H9 (cell line): Measurements from ENCODE around the gene R3HDM2. TPM values are rescaled to one million over a fixed set of nuclear protein-coding genes. Genes with fewer than 3 reads are reported as not detected.

ENCODE experiments used
- DNase-seq: peaks from one replicate; pipeline ENCODE4 v3.0.0-alpha.2; 2017
- H2AFZ ChIP-seq: one replicate; pipeline ENCODE4 v1.6.1; 2013; ENCODE audit warnings: mild to moderate bottlenecking, low read length, control low read depth, moderate library complexity
- H2AK5ac ChIP-seq: 2 replicates; pipeline ENCODE4 v1.6.1; 2013; ENCODE audit warnings: low read length, control low read depth, mixed read lengths; ENCODE audit not compliant: insufficient read length
- H2BK120ac ChIP-seq: one replicate; pipeline ENCODE4 v1.6.1; 2013; ENCODE audit warnings: low read depth, mild to moderate bottlenecking, low read length, control low read depth, inconsistent platforms; ENCODE audit not compliant: poor library complexity, severe bottlenecking
- H2BK12ac ChIP-seq: 2 replicates; pipeline ENCODE4 v1.6.1; 2013; ENCODE audit warnings: low read length, control low read depth, mixed read lengths, low read depth; ENCODE audit not compliant: insufficient read length
- H2BK15ac ChIP-seq: 2 replicates; pipeline ENCODE4 v1.6.1; 2013; ENCODE audit warnings: low read depth, low read length, control low read depth
- H2BK20ac ChIP-seq: one replicate; pipeline ENCODE4 v1.6.1; 2013; ENCODE audit warnings: low read depth, mild to moderate bottlenecking, low read length, control low read depth, inconsistent platforms; ENCODE audit not compliant: poor library complexity, severe bottlenecking
- H2BK5ac ChIP-seq: 2 replicates; pipeline ENCODE4 v1.6.1; 2013; ENCODE audit warnings: low read length, control low read depth, mixed read lengths; ENCODE audit not compliant: insufficient read length
- H3K14ac ChIP-seq: 2 replicates; pipeline ENCODE4 v1.6.1; 2013; ENCODE audit warnings: low read length, control low read depth; ENCODE audit not compliant: insufficient read depth
- H3K18ac ChIP-seq: 2 replicates; pipeline ENCODE4 v1.6.1; 2013; ENCODE audit warnings: low read depth, mild to moderate bottlenecking, mixed read lengths, low read length, control low read depth; ENCODE audit not compliant: insufficient read length
- H3K23ac ChIP-seq: 2 replicates; pipeline ENCODE4 v1.6.1; 2013; ENCODE audit warnings: low read length, control low read depth, mixed read lengths, low read depth; ENCODE audit not compliant: insufficient read length
- H3K23me2 ChIP-seq: 2 replicates; pipeline ENCODE4 v1.6.1; 2013; ENCODE audit warnings: low read depth, mild to moderate bottlenecking, mixed read lengths, low read length, control low read depth; ENCODE audit not compliant: insufficient read length, poor library complexity, severe bottlenecking
- H3K27ac ChIP-seq: 2 replicates; pipeline ENCODE4 v1.5.1; 2013; ENCODE audit warnings: low read length, control low read depth, mixed read lengths, low read depth; ENCODE audit not compliant: insufficient read length
- H3K27me3 ChIP-seq: 2 replicates; pipeline ENCODE4 v1.6.1; 2013; ENCODE audit warnings: low read length, control low read depth, inconsistent platforms; ENCODE audit not compliant: insufficient read depth
- H3K4ac ChIP-seq: 2 replicates; pipeline ENCODE4 v1.6.1; 2013; ENCODE audit warnings: low read depth, mild to moderate bottlenecking, control low read depth, inconsistent platforms, low read length, moderate library complexity
- H3K4me1 ChIP-seq: 2 replicates; pipeline ENCODE4 v1.6.1; 2013; ENCODE audit warnings: low read length, control low read depth, inconsistent platforms; ENCODE audit not compliant: insufficient read depth
- H3K4me2 ChIP-seq: 2 replicates; pipeline ENCODE4 v1.6.1; 2013; ENCODE audit warnings: low read length, control low read depth, mixed read lengths; ENCODE audit not compliant: insufficient read length, insufficient read depth
- H3K56ac ChIP-seq: 2 replicates; pipeline ENCODE4 v1.6.1; 2013; ENCODE audit warnings: low read depth, mild to moderate bottlenecking, mixed read lengths, low read length, control low read depth; ENCODE audit not compliant: insufficient read length
- H3K79me1 ChIP-seq: 2 replicates; pipeline ENCODE4 v1.6.1; 2013; ENCODE audit warnings: low read depth, mild to moderate bottlenecking, moderate library complexity, low read length, control low read depth, inconsistent platforms; ENCODE audit not compliant: insufficient read depth, poor library complexity, severe bottlenecking
- H3K79me2 ChIP-seq: 2 replicates; pipeline ENCODE4 v1.6.1; 2013; ENCODE audit warnings: low read length, control low read depth, inconsistent platforms; ENCODE audit not compliant: insufficient read depth
- H3K9ac ChIP-seq: 2 replicates; pipeline ENCODE4 v1.6.1; 2013; ENCODE audit warnings: low read length, control low read depth, mixed read lengths; ENCODE audit not compliant: insufficient read length; ENCODE audit errors: extremely low read depth
- H3K9me3 ChIP-seq: one replicate; pipeline ENCODE4 v1.6.1; 2013; ENCODE audit warnings: low read depth, low read length, inconsistent platforms; ENCODE audit not compliant: control insufficient read depth
- H3T11ph ChIP-seq: one replicate; pipeline ENCODE4 v1.6.1; 2013; ENCODE audit warnings: mild to moderate bottlenecking, low read length, control low read depth, inconsistent platforms
- H4K20me1 ChIP-seq: one replicate; pipeline ENCODE4 v1.6.1; 2013; ENCODE audit not compliant: control insufficient read depth, insufficient read length, insufficient read depth
- H4K5ac ChIP-seq: 2 replicates; pipeline ENCODE4 v1.6.1; 2013; ENCODE audit warnings: low read depth, mild to moderate bottlenecking, mixed read lengths, low read length, control low read depth; ENCODE audit not compliant: insufficient read length
- H4K8ac ChIP-seq: replicated peaks from 2 replicates; pipeline ENCODE4 v1.6.1; 2013; ENCODE audit warnings: low read length, control low read depth, mixed read lengths, low read depth; ENCODE audit not compliant: insufficient read length
- H4K91ac ChIP-seq: 2 replicates; pipeline ENCODE4 v1.6.1; 2013; ENCODE audit warnings: low read depth, mild to moderate bottlenecking, moderate library complexity, mixed read lengths, low read length, control low read depth; ENCODE audit not compliant: insufficient read length
- H3K27ac Mint-ChIP-seq, 3 experiments: 2 replicates in 2 of 3; 3 replicates in 1 of 3; pipeline ENCODE4 v1.8.0; 2020 to 2021; ENCODE audit warnings: mixed read lengths in 3 of 3, mild to moderate bottlenecking in 1 of 3, moderate library complexity in 1 of 3
- H3K27me3 Mint-ChIP-seq: 2 replicates; pipeline ENCODE4 v1.8.0; 2021; ENCODE audit warnings: low read depth, mild to moderate bottlenecking, moderate library complexity, mixed read lengths
- H3K36me3 Mint-ChIP-seq, 3 experiments: 2 replicates in 2 of 3; 3 replicates in 1 of 3; pipeline ENCODE4 v1.8.0; 2020 to 2021; ENCODE audit warnings: low read depth in 3 of 3, mixed read lengths in 3 of 3; ENCODE audit not compliant: insufficient read depth in 1 of 3
- H3K4me1 Mint-ChIP-seq, 2 experiments: 2 replicates each; pipeline ENCODE4 v1.8.0; 2020; ENCODE audit warnings: mixed read lengths in 2 of 2
- H3K4me3 Mint-ChIP-seq, 2 experiments: 2 replicates in 1 of 2; 3 replicates in 1 of 2; pipeline ENCODE4 v1.8.0; 2020 to 2021; ENCODE audit warnings: mild to moderate bottlenecking in 2 of 2, mixed read lengths in 2 of 2, moderate library complexity in 1 of 2
- H3K9me3 Mint-ChIP-seq, 2 experiments: 2 replicates in 1 of 2; 3 replicates in 1 of 2; pipeline ENCODE4 v1.8.0; 2020; ENCODE audit warnings: mild to moderate bottlenecking in 2 of 2, mixed read lengths in 2 of 2, moderate library complexity in 1 of 2
- WGBS: extraction: QIAGEN DNeasy Blood & Tissue Kit; methylation state at CpG from one replicate; pipeline ENCODE4 v1.1.7; 2013; ENCODE audit warnings: missing lambda C conversion rate, low lambda C conversion rate, mixed read lengths; ENCODE audit not compliant: insufficient read length; ENCODE audit errors: extremely low coverage; 5-methylcytosine and 5-hydroxymethylcytosine counted together
- total RNA-seq: library from RNA; stranded (reverse); gene quantifications from 2 replicates; pipeline ENCODE4 v1.2.1, GENCODE V29; 2021
- TF ChIP-seq, protein P1 (sequence below): fragments of 200-600 bp; sonication (generic); conservative IDR thresholded peaks from 3 replicates; pipeline ENCODE4 v1.8.0; 2021; ENCODE audit warnings: antibody characterized with exemption, mild to moderate bottlenecking

The R3HDM2 gene
- total RNA-seq, 1 experiment from 2014 or later, result 43.9 TPM

DNA sequence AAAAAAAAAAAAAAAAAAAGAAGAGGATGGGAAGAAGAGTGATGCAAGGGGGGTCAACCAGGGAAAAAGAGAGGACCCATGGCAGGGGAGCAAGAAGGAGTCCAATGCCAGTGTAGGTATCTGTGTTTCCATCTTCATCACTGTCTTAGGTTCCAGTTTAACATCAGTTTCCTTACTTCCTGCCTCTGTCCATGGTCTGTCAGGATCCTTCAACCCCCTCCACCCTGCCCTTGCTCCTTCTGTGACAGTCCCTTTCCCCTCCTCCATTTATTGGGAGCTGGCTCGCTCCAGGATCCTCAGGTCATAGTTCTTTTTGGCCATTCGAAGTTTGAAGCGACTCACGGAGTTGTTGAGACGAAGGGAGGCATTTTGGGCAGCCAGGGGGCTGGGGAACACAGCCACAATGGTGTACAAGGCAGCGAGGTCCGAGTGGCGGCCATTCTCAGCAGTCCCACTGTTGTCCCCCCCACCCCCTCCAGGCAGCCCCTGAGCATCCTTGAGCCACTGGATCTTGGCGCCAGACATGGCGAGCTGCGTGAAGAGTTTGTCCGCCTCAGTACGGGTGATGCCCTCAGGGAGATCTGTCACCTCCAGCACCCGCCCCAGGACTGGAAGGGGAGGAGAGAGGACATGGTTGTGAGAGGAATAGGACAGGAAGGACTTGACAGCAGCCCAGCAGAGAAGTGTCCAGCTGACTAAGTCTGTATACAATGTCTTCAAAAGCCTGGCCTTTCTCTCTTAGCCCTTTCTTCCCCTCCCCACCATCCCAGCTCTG lies 176.2 kb downstream of the R3HDM2 start:
- Histone ChIP-seq H3K18ac (no peak overlapping the region), H4K20me1 (no peaks in the 10 kb centered on the region), H2BK120ac (no peak overlapping the region), H3K4me2 (no peak overlapping the region), H3K27ac (no peak overlapping the region), H3K23ac (no peak overlapping the region), H4K8ac (no peak overlapping the region), H2BK5ac (no peak overlapping the region), H4K5ac (no peak overlapping the region), H3K79me2 (no peaks in the 10 kb centered on the region), H3K4ac (no peak overlapping the region), H3K27me3 (no peaks in the 10 kb centered on the region), H3T11ph (no peak overlapping the region), H2AK5ac (no peak overlapping the region), H3K23me2 (no peaks in the 10 kb centered on the region), H2BK20ac (no peak overlapping the region), H4K91ac (no peak overlapping the region), H3K4me1 (peaks cover 7% of the 10 kb centered on the region), H3K9ac (no peak overlapping the region), H2BK15ac (no peak overlapping the region), H3K9me3 (no peaks in the 10 kb centered on the region), H2BK12ac (no peak overlapping the region), H3K56ac (no peak overlapping the region), H3K14ac (no peak overlapping the region), H2AFZ (no peak overlapping the region), H3K79me1 (no peaks in the 10 kb centered on the region)
- no peak overlapping the region for H3K27ac Mint-ChIP-seq
- no peaks in the 10 kb centered on the region for H3K9me3 Mint-ChIP-seq
- no CpG with 5 or more reads among the region's 14 CpGs for WGBS
- no peak for DNase-seq
- peaks cover 3 to 12% of the 10 kb centered on the region in 2 experiments for H3K4me1 Mint-ChIP-seq
- no peaks in the 10 kb centered on the region for H3K27me3 Mint-ChIP-seq
- H3K4me3 Mint-ChIP-seq, result no peak overlapping the region
- H3K36me3 Mint-ChIP-seq, result peaks cover 0 to 29% (median 24%) of the 10 kb centered on the region in 3 experiments
- TF ChIP-seq, protein P1, sequence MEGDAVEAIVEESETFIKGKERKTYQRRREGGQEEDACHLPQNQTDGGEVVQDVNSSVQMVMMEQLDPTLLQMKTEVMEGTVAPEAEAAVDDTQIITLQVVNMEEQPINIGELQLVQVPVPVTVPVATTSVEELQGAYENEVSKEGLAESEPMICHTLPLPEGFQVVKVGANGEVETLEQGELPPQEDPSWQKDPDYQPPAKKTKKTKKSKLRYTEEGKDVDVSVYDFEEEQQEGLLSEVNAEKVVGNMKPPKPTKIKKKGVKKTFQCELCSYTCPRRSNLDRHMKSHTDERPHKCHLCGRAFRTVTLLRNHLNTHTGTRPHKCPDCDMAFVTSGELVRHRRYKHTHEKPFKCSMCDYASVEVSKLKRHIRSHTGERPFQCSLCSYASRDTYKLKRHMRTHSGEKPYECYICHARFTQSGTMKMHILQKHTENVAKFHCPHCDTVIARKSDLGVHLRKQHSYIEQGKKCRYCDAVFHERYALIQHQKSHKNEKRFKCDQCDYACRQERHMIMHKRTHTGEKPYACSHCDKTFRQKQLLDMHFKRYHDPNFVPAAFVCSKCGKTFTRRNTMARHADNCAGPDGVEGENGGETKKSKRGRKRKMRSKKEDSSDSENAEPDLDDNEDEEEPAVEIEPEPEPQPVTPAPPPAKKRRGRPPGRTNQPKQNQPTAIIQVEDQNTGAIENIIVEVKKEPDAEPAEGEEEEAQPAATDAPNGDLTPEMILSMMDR, result no peak
